AG10803 (cell line): ENCODE data around the gene GPR146.

ENCODE experiments used
- DNase-seq: peaks from one replicate; pipeline ENCODE4 v3.0.0; 2010; ENCODE audit warnings: low read depth
- H3K4me3 ChIP-seq: 2 replicates; pipeline ENCODE4 v1.5.1; 2011; ENCODE audit warnings: mild to moderate bottlenecking, low read length, control low read depth
- TF ChIP-seq, protein P1 (sequence below): conservative IDR thresholded peaks from 2 replicates; pipeline ENCODE4 v1.5.1; 2011; ENCODE audit warnings: mild to moderate bottlenecking, low read length, control low read depth, inconsistent platforms

Gene GPR146

DNA sequence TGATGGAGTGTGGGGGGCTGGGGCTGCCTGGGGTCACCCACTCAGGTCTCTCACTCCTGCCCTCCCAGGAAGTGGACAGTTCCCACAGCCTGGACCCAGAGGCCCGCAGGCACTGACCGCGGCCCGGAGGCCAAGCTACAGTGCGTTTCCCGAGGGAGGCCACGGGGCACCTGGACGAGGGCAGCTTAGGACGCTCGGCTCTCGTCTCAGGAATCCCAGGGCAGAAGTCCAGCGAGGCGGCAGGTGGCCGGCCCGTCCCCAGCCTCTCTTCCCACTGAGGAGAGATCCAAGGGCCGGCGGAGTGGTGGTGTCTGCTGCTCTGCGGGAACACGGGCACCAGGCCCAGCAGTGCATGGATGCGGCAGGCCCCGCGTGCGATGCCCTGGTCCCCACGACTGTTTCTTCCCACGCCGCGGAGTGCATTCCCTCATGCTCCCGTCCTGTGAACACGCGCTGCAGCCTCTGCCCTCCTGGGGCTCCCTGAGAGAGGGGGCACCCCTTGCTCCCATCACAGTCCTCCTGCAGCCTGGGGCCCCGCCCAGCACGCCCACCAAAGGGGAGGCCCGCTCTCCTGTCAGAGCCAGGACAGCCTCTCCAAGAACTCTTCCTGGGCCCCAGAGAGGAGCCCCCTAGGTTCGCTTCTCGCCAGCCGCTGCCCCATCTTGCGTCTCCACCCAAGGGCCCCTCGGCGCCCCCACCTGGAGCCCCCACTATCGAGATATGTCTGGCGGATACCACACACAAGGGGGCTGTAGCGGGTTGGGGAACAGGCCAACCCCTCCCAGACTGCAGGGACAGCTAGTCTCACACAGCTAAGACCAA, 24.3 kb upstream of the GPR146 start:
- no peak for DNase-seq
- TF ChIP-seq, protein P1, sequence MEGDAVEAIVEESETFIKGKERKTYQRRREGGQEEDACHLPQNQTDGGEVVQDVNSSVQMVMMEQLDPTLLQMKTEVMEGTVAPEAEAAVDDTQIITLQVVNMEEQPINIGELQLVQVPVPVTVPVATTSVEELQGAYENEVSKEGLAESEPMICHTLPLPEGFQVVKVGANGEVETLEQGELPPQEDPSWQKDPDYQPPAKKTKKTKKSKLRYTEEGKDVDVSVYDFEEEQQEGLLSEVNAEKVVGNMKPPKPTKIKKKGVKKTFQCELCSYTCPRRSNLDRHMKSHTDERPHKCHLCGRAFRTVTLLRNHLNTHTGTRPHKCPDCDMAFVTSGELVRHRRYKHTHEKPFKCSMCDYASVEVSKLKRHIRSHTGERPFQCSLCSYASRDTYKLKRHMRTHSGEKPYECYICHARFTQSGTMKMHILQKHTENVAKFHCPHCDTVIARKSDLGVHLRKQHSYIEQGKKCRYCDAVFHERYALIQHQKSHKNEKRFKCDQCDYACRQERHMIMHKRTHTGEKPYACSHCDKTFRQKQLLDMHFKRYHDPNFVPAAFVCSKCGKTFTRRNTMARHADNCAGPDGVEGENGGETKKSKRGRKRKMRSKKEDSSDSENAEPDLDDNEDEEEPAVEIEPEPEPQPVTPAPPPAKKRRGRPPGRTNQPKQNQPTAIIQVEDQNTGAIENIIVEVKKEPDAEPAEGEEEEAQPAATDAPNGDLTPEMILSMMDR = no peak

DNA sequence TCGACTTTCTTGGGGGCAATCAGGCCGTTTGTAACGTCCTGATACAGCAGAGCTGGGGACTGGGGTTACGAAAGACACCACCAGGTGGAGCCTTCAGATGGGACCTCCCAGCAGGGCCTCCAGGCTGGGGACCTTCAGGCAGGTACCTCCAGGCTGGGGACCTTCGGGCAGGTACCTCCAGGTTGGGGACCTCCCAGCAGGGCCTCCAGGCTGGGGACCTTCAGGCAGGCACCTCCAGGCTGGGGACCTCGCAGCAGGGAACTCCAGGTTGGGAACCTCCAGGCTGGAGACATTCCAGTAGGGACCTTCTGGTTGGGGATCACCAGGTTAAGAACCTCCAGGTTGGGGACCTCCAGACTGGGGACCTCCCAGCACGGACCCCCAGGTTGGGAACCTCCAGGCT, 23.5 kb upstream of the GPR146 start:
- H3K4me3 ChIP-seq = no peak overlapping the region
- TF ChIP-seq, protein P1 = no peak
- DNase-seq = no peak

More for the DNA sequence above, 24.3 kb upstream of the GPR146 start:
- H3K4me3 ChIP-seq = no peak overlapping the region

DNA sequence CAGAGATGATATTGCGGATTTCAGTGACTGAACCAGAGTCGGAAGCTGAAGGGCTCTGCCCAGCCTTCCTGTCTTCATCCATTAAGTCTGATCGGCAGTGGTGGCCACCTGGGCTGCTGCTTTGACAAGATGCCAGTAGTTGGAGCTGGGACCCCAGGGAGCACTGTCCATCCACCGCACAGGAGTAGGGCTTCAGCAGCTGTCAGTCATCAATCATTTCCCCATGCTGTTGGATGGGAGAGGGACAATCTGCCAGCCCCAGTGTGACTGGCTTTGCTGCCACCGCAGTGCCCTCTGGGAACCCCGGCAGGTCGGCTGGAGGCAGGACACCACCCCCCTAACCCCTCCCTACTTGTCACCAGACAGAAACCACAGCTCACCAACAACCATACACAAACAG, 23.0 kb upstream of the GPR146 start:
- TF ChIP-seq, protein P1 = no peak
- DNase-seq = no peak

DNA sequence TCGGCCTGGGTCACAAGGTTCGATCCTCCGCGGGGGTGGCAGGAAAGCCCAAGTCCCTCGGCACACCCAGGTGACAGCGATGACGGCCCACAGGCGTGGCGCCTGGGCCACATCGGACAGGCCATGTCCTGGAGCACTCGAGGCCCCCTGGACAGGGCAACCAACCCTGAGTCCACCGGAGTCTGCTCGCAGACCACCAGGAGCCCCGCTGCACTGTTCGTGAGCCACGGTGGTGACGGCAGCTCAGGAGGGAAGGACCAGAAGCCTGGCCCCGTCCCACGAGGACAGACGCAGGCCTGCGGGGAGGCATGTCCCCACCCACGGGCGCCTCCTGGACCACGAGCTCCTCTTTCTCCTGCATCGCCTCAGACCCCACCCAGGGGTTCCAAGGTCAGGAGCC, 22.4 kb upstream of the GPR146 start:
- TF ChIP-seq, protein P1 = no peak
- DNase-seq = no peak
- no peak overlapping the region for H3K4me3 ChIP-seq

More for the DNA sequence above, 23.0 kb upstream of the GPR146 start:
- no peak overlapping the region for H3K4me3 ChIP-seq

DNA sequence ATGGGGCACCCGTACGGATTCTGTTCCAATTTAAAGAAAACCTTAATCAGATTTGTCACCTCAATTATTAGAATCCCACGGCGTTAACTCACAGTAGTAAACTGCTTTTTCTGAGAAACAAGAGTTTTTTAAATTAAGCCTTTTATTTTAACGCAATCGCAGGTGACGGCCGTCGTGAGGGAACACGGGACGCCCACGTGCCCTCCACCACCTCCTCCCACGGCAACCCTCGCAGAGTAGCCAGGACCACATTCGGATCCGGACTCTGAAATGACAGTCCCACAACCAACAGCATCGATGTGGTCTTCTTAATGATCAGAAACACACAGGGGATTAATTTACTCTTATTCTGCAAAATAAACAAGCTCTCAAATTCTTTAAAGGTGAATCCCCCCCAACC, 22.0 kb upstream of the GPR146 start:
- TF ChIP-seq, protein P1 = no peak
- no peak for DNase-seq
- H3K4me3 ChIP-seq = no peak overlapping the region

DNA sequence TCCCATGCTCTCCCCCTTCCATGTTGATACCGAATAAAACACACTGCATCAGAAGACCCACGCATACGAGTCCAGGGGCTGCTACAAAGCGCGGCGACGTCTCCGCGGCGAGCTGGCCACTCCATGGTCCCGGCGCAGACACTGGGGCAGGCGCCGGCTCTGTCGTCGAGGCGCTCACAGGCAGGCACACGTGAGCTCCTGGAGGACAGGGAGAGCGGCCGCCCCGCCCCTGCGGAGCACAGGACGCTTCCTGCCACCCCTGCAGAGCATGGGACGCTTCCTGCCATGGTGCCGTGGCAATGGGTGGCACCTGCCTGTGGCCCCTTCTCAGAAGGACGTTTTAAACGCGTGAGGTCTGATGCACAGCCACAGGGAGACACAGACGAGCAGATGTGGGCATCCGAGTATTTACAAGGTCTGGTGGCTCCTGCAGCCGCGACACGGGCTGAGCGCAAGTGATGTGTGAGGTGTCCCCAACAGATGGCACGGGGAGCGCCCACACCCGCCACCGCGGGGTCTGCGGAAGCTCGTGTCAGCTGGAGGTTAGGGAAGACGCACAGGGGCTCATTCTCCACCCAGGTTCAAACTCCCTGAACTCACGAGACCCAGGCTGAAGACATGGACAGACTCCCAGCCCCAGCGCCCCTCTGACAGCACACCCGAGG, 21.4 kb upstream of the GPR146 start:
- TF ChIP-seq, protein P1 = no peak
- no peak overlapping the region for H3K4me3 ChIP-seq
- no peak for DNase-seq
